H9 (cell line): ENCODE data around the gene DSTYK. TPM values are rescaled to one million over a fixed set of nuclear protein-coding genes. Genes with fewer than 3 reads are reported as not detected.

Source experiments
- DNase-seq: peaks from one replicate; pipeline ENCODE4 v3.0.0-alpha.2; 2017
- H2AFZ ChIP-seq: one replicate; pipeline ENCODE4 v1.6.1; 2013; ENCODE audit warnings: mild to moderate bottlenecking, low read length, control low read depth, moderate library complexity
- H2AK5ac ChIP-seq: 2 replicates; pipeline ENCODE4 v1.6.1; 2013; ENCODE audit warnings: low read length, control low read depth, mixed read lengths; ENCODE audit not compliant: insufficient read length
- H2BK120ac ChIP-seq: one replicate; pipeline ENCODE4 v1.6.1; 2013; ENCODE audit warnings: low read depth, mild to moderate bottlenecking, low read length, control low read depth, inconsistent platforms; ENCODE audit not compliant: poor library complexity, severe bottlenecking
- H2BK12ac ChIP-seq: 2 replicates; pipeline ENCODE4 v1.6.1; 2013; ENCODE audit warnings: low read length, control low read depth, mixed read lengths, low read depth; ENCODE audit not compliant: insufficient read length
- H2BK15ac ChIP-seq: 2 replicates; pipeline ENCODE4 v1.6.1; 2013; ENCODE audit warnings: low read depth, low read length, control low read depth
- H2BK20ac ChIP-seq: one replicate; pipeline ENCODE4 v1.6.1; 2013; ENCODE audit warnings: low read depth, mild to moderate bottlenecking, low read length, control low read depth, inconsistent platforms; ENCODE audit not compliant: poor library complexity, severe bottlenecking
- H2BK5ac ChIP-seq: 2 replicates; pipeline ENCODE4 v1.6.1; 2013; ENCODE audit warnings: low read length, control low read depth, mixed read lengths; ENCODE audit not compliant: insufficient read length
- H3K14ac ChIP-seq: 2 replicates; pipeline ENCODE4 v1.6.1; 2013; ENCODE audit warnings: low read length, control low read depth; ENCODE audit not compliant: insufficient read depth
- H3K18ac ChIP-seq: 2 replicates; pipeline ENCODE4 v1.6.1; 2013; ENCODE audit warnings: low read depth, mild to moderate bottlenecking, mixed read lengths, low read length, control low read depth; ENCODE audit not compliant: insufficient read length
- H3K23ac ChIP-seq: 2 replicates; pipeline ENCODE4 v1.6.1; 2013; ENCODE audit warnings: low read length, control low read depth, mixed read lengths, low read depth; ENCODE audit not compliant: insufficient read length
- H3K23me2 ChIP-seq: 2 replicates; pipeline ENCODE4 v1.6.1; 2013; ENCODE audit warnings: low read depth, mild to moderate bottlenecking, mixed read lengths, low read length, control low read depth; ENCODE audit not compliant: insufficient read length, poor library complexity, severe bottlenecking
- H3K27ac ChIP-seq: 2 replicates; pipeline ENCODE4 v1.5.1; 2013; ENCODE audit warnings: low read length, control low read depth, mixed read lengths, low read depth; ENCODE audit not compliant: insufficient read length
- H3K27me3 ChIP-seq: 2 replicates; pipeline ENCODE4 v1.6.1; 2013; ENCODE audit warnings: low read length, control low read depth, inconsistent platforms; ENCODE audit not compliant: insufficient read depth
- H3K4ac ChIP-seq: 2 replicates; pipeline ENCODE4 v1.6.1; 2013; ENCODE audit warnings: low read depth, mild to moderate bottlenecking, control low read depth, inconsistent platforms, low read length, moderate library complexity
- H3K4me1 ChIP-seq: 2 replicates; pipeline ENCODE4 v1.6.1; 2013; ENCODE audit warnings: low read length, control low read depth, inconsistent platforms; ENCODE audit not compliant: insufficient read depth
- H3K4me2 ChIP-seq: 2 replicates; pipeline ENCODE4 v1.6.1; 2013; ENCODE audit warnings: low read length, control low read depth, mixed read lengths; ENCODE audit not compliant: insufficient read length, insufficient read depth
- H3K56ac ChIP-seq: 2 replicates; pipeline ENCODE4 v1.6.1; 2013; ENCODE audit warnings: low read depth, mild to moderate bottlenecking, mixed read lengths, low read length, control low read depth; ENCODE audit not compliant: insufficient read length
- H3K79me1 ChIP-seq: 2 replicates; pipeline ENCODE4 v1.6.1; 2013; ENCODE audit warnings: low read depth, mild to moderate bottlenecking, moderate library complexity, low read length, control low read depth, inconsistent platforms; ENCODE audit not compliant: insufficient read depth, poor library complexity, severe bottlenecking
- H3K79me2 ChIP-seq: 2 replicates; pipeline ENCODE4 v1.6.1; 2013; ENCODE audit warnings: low read length, control low read depth, inconsistent platforms; ENCODE audit not compliant: insufficient read depth
- H3K9ac ChIP-seq: 2 replicates; pipeline ENCODE4 v1.6.1; 2013; ENCODE audit warnings: low read length, control low read depth, mixed read lengths; ENCODE audit not compliant: insufficient read length; ENCODE audit errors: extremely low read depth
- H3K9me3 ChIP-seq: one replicate; pipeline ENCODE4 v1.6.1; 2013; ENCODE audit warnings: low read depth, low read length, inconsistent platforms; ENCODE audit not compliant: control insufficient read depth
- H3T11ph ChIP-seq: one replicate; pipeline ENCODE4 v1.6.1; 2013; ENCODE audit warnings: mild to moderate bottlenecking, low read length, control low read depth, inconsistent platforms
- H4K20me1 ChIP-seq: one replicate; pipeline ENCODE4 v1.6.1; 2013; ENCODE audit not compliant: control insufficient read depth, insufficient read length, insufficient read depth
- H4K5ac ChIP-seq: 2 replicates; pipeline ENCODE4 v1.6.1; 2013; ENCODE audit warnings: low read depth, mild to moderate bottlenecking, mixed read lengths, low read length, control low read depth; ENCODE audit not compliant: insufficient read length
- H4K8ac ChIP-seq: replicated peaks from 2 replicates; pipeline ENCODE4 v1.6.1; 2013; ENCODE audit warnings: low read length, control low read depth, mixed read lengths, low read depth; ENCODE audit not compliant: insufficient read length
- H4K91ac ChIP-seq: 2 replicates; pipeline ENCODE4 v1.6.1; 2013; ENCODE audit warnings: low read depth, mild to moderate bottlenecking, moderate library complexity, mixed read lengths, low read length, control low read depth; ENCODE audit not compliant: insufficient read length
- H3K27ac Mint-ChIP-seq, 3 experiments: 2 replicates in 2 of 3; 3 replicates in 1 of 3; pipeline ENCODE4 v1.8.0; 2020 to 2021; ENCODE audit warnings: mixed read lengths in 3 of 3, mild to moderate bottlenecking in 1 of 3, moderate library complexity in 1 of 3
- H3K27me3 Mint-ChIP-seq: 2 replicates; pipeline ENCODE4 v1.8.0; 2021; ENCODE audit warnings: low read depth, mild to moderate bottlenecking, moderate library complexity, mixed read lengths
- H3K36me3 Mint-ChIP-seq, 3 experiments: 2 replicates in 2 of 3; 3 replicates in 1 of 3; pipeline ENCODE4 v1.8.0; 2020 to 2021; ENCODE audit warnings: low read depth in 3 of 3, mixed read lengths in 3 of 3; ENCODE audit not compliant: insufficient read depth in 1 of 3
- H3K4me1 Mint-ChIP-seq, 2 experiments: 2 replicates each; pipeline ENCODE4 v1.8.0; 2020; ENCODE audit warnings: mixed read lengths in 2 of 2
- H3K4me3 Mint-ChIP-seq, 2 experiments: 2 replicates in 1 of 2; 3 replicates in 1 of 2; pipeline ENCODE4 v1.8.0; 2020 to 2021; ENCODE audit warnings: mild to moderate bottlenecking in 2 of 2, mixed read lengths in 2 of 2, moderate library complexity in 1 of 2
- H3K9me3 Mint-ChIP-seq, 2 experiments: 2 replicates in 1 of 2; 3 replicates in 1 of 2; pipeline ENCODE4 v1.8.0; 2020; ENCODE audit warnings: mild to moderate bottlenecking in 2 of 2, mixed read lengths in 2 of 2, moderate library complexity in 1 of 2
- CTCF ChIP-seq: fragments of 200-600 bp; sonication (generic); conservative IDR thresholded peaks from 3 replicates; pipeline ENCODE4 v1.8.0; 2021; ENCODE audit warnings: antibody characterized with exemption, mild to moderate bottlenecking
- WGBS: extraction: QIAGEN DNeasy Blood & Tissue Kit; methylation state at CpG from one replicate; pipeline ENCODE4 v1.1.7; 2013; ENCODE audit warnings: missing lambda C conversion rate, low lambda C conversion rate, mixed read lengths; ENCODE audit not compliant: insufficient read length; ENCODE audit errors: extremely low coverage; 5-methylcytosine and 5-hydroxymethylcytosine counted together
- total RNA-seq: library from RNA; stranded (reverse); gene quantifications from 2 replicates; pipeline ENCODE4 v1.2.1, GENCODE V29; 2021

DSTYK gene
- total RNA-seq, 1 experiment from 2014 or later = 8.5 TPM

DNA sequence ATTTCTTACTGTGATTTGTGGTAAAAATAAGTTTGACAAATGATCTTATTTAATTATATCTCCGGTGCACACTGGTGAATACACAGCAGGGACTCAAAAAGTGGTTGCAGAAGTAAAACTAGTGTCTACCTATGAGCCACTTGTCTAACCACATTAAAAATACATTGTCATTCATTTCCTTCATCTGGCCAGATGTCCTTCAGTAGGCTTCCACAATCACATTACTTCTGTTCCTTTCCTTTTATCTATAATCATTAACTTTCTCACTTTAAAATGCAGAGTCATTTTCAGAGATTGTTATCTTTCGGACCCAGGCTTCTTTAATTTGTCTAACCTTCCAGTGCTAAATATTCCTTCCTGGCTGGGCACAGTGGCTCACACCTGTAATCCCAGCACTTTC, 92.8 kb downstream of the DSTYK start:
- no peak overlapping the region for H3T11ph ChIP-seq
- H4K20me1 ChIP-seq = no peaks in the 10 kb centered on the region
- no peaks in the 10 kb centered on the region for H3K27me3 ChIP-seq
- H3K23me2 ChIP-seq = peaks cover 7% of the 10 kb centered on the region
- no CpG with 5 or more reads among the region's 2 CpGs for WGBS
- Mint-ChIP-seq H3K36me3 (peaks cover 3 to 31% (median 17%) of the 10 kb centered on the region in 3 experiments; a peak in 6 of 7 replicates), H3K27me3 (no peaks in the 10 kb centered on the region), H3K9me3 (no peaks in the 10 kb centered on the region), H3K4me3 (no peak overlapping the region), H3K27ac (no peak overlapping the region), H3K4me1 (peaks cover 18% of the 10 kb centered on the region in 2 experiments)
- no peaks in the 10 kb centered on the region for H3K9me3 ChIP-seq
- no peak overlapping the region for H3K14ac ChIP-seq
- no peak overlapping the region for H3K4ac ChIP-seq
- H2BK20ac ChIP-seq = no peak overlapping the region
- no peak for TF ChIP-seq CTCF
- H2AK5ac ChIP-seq = no peak overlapping the region
- H3K79me2 ChIP-seq = peaks cover 18% of the 10 kb centered on the region; the same call in 1 of the 2 replicates
- H3K27ac ChIP-seq = no peak overlapping the region
- no peak overlapping the region for H4K5ac ChIP-seq
- H2BK120ac ChIP-seq = no peak overlapping the region
- H3K9ac ChIP-seq = no peak overlapping the region
- peaks cover 4% of the 10 kb centered on the region for H3K79me1 ChIP-seq
- no peak for DNase-seq
- no peak overlapping the region for H2BK12ac ChIP-seq
- H4K8ac ChIP-seq = no peak overlapping the region
- no peak overlapping the region for H3K18ac ChIP-seq
- H2AFZ ChIP-seq = no peak overlapping the region
- H3K56ac ChIP-seq = no peak overlapping the region
- no peak overlapping the region for H2BK15ac ChIP-seq
- no peaks in the 10 kb centered on the region for H3K4me1 ChIP-seq
- no peak overlapping the region for H3K23ac ChIP-seq
- H4K91ac ChIP-seq = no peak overlapping the region
- H3K4me2 ChIP-seq = no peak overlapping the region
- H2BK5ac ChIP-seq = no peak overlapping the region
